K562 (cell line): ENCODE measurements around the gene DRC1. TPM values are rescaled to one million over a fixed set of nuclear protein-coding genes. Genes with fewer than 3 reads are reported as not detected.

Experiments
- polyA plus RNA-seq, 8 experiments: library from polyadenylated mRNA; depleted of rRNA in 4 of 8; stranded (reverse) in 5 of 8; unstranded in 3 of 8; fragments of >200 nt; fragmentation: Nextera tagmentation in 2 of 8; fragmentation: Illumina TruSeq in 1 of 8; extraction: Ambion mirVana in 2 of 8; extraction: Trizol in 1 of 8; gene quantifications; 2 replicates each; pipeline versions ENCODE4 v1.2.1 to v1.2.3, GENCODE V29; 2011 to 2014; ENCODE audit warnings: inconsistent platforms in 1 of 8, missing spikeins in 1 of 8
- total RNA-seq, 7 experiments: library from RNA; depleted of rRNA in 6 of 7; stranded (reverse); fragments of >200 nt in 6 of 7; fragmentation: Illumina TruSeq in 2 of 7; extraction: Trizol in 2 of 7; gene quantifications; 2 replicates each; pipeline versions ENCODE4 v1.2.1 to v1.2.3, GENCODE V29; 2011 to 2021; ENCODE audit warnings: low replicate concordance in 1 of 7
- TF ChIP-seq, protein P1 (sequence below): fragments of 450-650 bp; IDR thresholded peaks from 2 replicates; pipeline ENCODE4 v1.6.1; 2016; ENCODE audit warnings: mild to moderate bottlenecking, moderate library complexity

DRC1 gene
- total and polyA plus RNA-seq, 9 of the 15 experiments (the other 6 are each of a cell fraction or from before 2014, with no cell fraction given), result 0.07 to 0.10 TPM; not detected in 7

DNA sequence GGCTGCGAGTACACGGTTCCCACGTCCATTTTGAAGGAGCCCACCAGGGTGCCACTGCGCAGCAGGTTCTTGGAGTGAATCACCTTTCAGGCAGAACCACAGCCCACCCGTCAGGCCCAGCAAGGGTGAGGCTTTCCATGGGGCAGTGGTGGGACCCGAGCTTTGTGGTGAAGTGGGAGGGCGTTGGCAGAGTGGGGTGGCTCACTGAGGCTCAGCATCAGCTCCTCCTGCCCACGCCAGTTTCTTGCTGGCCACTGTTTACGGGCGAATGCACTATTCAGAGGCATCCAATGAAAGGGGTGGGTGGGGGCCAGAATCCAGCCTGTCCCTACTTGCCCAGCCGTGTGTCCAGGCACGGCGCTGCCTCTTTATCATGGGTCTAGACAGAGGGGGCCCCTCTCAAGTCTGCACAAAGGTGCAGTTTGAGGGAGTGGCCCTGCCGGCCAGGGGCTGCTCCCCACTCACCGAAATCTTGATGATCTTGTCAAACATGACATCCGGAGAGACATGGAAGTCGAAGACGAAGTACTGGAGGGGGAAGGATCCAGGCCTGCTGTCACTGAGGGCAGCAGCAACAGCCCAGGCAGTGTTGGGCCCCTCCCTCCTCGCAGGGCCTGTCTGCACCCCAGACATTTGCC, 87.6 kb downstream of the DRC1 start (continued):
- TF ChIP-seq, protein P1, sequence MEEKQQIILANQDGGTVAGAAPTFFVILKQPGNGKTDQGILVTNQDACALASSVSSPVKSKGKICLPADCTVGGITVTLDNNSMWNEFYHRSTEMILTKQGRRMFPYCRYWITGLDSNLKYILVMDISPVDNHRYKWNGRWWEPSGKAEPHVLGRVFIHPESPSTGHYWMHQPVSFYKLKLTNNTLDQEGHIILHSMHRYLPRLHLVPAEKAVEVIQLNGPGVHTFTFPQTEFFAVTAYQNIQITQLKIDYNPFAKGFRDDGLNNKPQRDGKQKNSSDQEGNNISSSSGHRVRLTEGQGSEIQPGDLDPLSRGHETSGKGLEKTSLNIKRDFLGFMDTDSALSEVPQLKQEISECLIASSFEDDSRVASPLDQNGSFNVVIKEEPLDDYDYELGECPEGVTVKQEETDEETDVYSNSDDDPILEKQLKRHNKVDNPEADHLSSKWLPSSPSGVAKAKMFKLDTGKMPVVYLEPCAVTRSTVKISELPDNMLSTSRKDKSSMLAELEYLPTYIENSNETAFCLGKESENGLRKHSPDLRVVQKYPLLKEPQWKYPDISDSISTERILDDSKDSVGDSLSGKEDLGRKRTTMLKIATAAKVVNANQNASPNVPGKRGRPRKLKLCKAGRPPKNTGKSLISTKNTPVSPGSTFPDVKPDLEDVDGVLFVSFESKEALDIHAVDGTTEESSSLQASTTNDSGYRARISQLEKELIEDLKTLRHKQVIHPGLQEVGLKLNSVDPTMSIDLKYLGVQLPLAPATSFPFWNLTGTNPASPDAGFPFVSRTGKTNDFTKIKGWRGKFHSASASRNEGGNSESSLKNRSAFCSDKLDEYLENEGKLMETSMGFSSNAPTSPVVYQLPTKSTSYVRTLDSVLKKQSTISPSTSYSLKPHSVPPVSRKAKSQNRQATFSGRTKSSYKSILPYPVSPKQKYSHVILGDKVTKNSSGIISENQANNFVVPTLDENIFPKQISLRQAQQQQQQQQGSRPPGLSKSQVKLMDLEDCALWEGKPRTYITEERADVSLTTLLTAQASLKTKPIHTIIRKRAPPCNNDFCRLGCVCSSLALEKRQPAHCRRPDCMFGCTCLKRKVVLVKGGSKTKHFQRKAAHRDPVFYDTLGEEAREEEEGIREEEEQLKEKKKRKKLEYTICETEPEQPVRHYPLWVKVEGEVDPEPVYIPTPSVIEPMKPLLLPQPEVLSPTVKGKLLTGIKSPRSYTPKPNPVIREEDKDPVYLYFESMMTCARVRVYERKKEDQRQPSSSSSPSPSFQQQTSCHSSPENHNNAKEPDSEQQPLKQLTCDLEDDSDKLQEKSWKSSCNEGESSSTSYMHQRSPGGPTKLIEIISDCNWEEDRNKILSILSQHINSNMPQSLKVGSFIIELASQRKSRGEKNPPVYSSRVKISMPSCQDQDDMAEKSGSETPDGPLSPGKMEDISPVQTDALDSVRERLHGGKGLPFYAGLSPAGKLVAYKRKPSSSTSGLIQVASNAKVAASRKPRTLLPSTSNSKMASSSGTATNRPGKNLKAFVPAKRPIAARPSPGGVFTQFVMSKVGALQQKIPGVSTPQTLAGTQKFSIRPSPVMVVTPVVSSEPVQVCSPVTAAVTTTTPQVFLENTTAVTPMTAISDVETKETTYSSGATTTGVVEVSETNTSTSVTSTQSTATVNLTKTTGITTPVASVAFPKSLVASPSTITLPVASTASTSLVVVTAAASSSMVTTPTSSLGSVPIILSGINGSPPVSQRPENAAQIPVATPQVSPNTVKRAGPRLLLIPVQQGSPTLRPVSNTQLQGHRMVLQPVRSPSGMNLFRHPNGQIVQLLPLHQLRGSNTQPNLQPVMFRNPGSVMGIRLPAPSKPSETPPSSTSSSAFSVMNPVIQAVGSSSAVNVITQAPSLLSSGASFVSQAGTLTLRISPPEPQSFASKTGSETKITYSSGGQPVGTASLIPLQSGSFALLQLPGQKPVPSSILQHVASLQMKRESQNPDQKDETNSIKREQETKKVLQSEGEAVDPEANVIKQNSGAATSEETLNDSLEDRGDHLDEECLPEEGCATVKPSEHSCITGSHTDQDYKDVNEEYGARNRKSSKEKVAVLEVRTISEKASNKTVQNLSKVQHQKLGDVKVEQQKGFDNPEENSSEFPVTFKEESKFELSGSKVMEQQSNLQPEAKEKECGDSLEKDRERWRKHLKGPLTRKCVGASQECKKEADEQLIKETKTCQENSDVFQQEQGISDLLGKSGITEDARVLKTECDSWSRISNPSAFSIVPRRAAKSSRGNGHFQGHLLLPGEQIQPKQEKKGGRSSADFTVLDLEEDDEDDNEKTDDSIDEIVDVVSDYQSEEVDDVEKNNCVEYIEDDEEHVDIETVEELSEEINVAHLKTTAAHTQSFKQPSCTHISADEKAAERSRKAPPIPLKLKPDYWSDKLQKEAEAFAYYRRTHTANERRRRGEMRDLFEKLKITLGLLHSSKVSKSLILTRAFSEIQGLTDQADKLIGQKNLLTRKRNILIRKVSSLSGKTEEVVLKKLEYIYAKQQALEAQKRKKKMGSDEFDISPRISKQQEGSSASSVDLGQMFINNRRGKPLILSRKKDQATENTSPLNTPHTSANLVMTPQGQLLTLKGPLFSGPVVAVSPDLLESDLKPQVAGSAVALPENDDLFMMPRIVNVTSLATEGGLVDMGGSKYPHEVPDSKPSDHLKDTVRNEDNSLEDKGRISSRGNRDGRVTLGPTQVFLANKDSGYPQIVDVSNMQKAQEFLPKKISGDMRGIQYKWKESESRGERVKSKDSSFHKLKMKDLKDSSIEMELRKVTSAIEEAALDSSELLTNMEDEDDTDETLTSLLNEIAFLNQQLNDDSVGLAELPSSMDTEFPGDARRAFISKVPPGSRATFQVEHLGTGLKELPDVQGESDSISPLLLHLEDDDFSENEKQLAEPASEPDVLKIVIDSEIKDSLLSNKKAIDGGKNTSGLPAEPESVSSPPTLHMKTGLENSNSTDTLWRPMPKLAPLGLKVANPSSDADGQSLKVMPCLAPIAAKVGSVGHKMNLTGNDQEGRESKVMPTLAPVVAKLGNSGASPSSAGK, result no peak
